A673 (cell line): ENCODE results near the gene DPF1.
"Not testable (repeated sequence)": the region's sequence is repeated elsewhere in the genome, so short reads cannot be mapped to it uniquely, and the experiment has no call there.

Source experiments
- EZH2 ChIP-seq: fragments of 200-600 bp; sonication (generic); IDR thresholded peaks from 2 replicates; pipeline ENCODE4 v1.6.1; 2017; ENCODE audit warnings: borderline replicate concordance, low read depth, mild to moderate bottlenecking, mixed read lengths, antibody characterized with exemption, low read length; ENCODE audit not compliant: poor library complexity, severe bottlenecking
- TF ChIP-seq, protein P1 (sequence below): fragments of 300-800, 200-600 bp; sonication (generic); conservative IDR thresholded peaks from 2 replicates; pipeline ENCODE4 v1.5.1; 2017; ENCODE audit warnings: low read depth, mild to moderate bottlenecking, antibody characterized with exemption, low read length, moderate library complexity, mixed read lengths

DNA sequence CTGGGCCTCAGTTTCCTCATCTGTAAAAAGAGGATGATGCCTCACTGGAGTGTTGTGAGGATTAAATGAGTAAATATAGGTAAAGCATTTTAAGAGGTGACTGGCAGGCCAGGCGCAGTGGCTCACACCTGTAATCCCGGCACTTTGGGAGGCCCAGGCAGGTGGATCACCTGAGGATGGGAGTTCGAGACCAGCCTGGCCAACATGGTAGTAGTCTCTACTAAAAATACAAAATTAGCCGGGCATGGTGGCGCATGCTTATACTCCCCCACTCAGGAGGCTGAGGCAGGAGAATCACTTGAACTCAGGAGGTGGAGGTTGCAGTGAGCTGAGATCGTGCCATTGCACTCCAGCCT lies 819 bp upstream of the DPF1 start:
- TF ChIP-seq, protein P1, sequence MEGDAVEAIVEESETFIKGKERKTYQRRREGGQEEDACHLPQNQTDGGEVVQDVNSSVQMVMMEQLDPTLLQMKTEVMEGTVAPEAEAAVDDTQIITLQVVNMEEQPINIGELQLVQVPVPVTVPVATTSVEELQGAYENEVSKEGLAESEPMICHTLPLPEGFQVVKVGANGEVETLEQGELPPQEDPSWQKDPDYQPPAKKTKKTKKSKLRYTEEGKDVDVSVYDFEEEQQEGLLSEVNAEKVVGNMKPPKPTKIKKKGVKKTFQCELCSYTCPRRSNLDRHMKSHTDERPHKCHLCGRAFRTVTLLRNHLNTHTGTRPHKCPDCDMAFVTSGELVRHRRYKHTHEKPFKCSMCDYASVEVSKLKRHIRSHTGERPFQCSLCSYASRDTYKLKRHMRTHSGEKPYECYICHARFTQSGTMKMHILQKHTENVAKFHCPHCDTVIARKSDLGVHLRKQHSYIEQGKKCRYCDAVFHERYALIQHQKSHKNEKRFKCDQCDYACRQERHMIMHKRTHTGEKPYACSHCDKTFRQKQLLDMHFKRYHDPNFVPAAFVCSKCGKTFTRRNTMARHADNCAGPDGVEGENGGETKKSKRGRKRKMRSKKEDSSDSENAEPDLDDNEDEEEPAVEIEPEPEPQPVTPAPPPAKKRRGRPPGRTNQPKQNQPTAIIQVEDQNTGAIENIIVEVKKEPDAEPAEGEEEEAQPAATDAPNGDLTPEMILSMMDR, result 0 out of 2 replicates have a peak, but pooled peaks have one; percentile 5
- not testable (repeated sequence) for TF ChIP-seq EZH2
